ENCODE data around the gene MUC5AC. TPM values are rescaled to one million over a fixed set of nuclear protein-coding genes. Genes with fewer than 3 reads are reported as not detected.
"Not testable (repeated sequence)": the region's sequence is repeated elsewhere in the genome, so short reads cannot be mapped to it uniquely, and the experiment has no call there.

The MUC5AC gene
- total RNA-seq, 1 donor from 2014 or later: 0.11 TPM

DNA sequence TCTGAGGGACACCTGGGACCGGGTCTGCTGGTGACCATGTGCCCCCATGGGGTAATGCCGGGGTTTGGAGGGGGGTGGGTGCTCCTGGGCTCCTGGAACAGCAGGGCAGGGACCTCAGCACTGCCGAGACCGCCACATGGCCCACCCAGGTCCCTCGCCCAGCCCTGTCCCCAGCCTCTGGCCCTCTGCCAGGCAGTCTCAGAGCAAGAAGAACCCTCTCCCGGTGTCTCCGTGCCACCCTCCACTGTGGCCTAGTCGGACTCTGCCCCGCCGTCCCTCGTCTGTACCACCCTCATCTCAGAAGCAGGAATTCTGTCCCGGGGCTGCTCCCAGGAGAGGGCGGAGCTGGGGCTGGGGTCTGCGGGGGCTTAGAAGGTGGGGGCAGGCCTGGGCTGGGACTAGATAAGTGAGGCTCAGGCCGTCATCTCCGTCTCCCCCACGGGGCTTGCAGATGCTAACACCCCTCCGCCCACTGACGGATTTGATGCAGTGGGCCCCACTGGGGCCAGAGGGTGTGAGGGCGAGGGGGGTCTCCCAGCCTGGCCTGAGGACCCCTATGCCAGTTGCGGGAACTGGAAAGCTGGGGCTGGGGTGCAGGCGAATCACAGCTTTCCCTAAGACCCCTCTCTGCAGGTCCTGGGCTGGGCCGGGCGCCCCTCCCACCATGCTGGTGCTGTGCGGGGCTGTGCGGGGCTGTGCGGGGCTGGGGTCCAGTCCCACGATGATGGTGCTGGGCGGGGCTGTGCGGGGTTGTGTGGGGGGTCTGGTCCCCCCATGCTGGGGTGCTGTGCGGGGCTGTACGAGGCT is 1.1 kb downstream of the MUC5AC start:
- Histone ChIP-seq H3K4me1 (no peaks in the 10 kb centered on the region), H3K4me3 (no peak overlapping the region), H3K27ac (no peak overlapping the region), H3K27me3 (no peaks in the 10 kb centered on the region), H3K36me3 (no peaks in the 10 kb centered on the region), H3K9me3 (no peaks in the 10 kb centered on the region)
- DNase-seq (ENCODE audit: low spot score in 2 of 2): no peak
- intact Hi-C loops (cut with DNase I): no loop called here
- TF ChIP-seq, protein P1, sequence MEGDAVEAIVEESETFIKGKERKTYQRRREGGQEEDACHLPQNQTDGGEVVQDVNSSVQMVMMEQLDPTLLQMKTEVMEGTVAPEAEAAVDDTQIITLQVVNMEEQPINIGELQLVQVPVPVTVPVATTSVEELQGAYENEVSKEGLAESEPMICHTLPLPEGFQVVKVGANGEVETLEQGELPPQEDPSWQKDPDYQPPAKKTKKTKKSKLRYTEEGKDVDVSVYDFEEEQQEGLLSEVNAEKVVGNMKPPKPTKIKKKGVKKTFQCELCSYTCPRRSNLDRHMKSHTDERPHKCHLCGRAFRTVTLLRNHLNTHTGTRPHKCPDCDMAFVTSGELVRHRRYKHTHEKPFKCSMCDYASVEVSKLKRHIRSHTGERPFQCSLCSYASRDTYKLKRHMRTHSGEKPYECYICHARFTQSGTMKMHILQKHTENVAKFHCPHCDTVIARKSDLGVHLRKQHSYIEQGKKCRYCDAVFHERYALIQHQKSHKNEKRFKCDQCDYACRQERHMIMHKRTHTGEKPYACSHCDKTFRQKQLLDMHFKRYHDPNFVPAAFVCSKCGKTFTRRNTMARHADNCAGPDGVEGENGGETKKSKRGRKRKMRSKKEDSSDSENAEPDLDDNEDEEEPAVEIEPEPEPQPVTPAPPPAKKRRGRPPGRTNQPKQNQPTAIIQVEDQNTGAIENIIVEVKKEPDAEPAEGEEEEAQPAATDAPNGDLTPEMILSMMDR (IDR thresholded peaks at IDR 0.05): no peak

DNA sequence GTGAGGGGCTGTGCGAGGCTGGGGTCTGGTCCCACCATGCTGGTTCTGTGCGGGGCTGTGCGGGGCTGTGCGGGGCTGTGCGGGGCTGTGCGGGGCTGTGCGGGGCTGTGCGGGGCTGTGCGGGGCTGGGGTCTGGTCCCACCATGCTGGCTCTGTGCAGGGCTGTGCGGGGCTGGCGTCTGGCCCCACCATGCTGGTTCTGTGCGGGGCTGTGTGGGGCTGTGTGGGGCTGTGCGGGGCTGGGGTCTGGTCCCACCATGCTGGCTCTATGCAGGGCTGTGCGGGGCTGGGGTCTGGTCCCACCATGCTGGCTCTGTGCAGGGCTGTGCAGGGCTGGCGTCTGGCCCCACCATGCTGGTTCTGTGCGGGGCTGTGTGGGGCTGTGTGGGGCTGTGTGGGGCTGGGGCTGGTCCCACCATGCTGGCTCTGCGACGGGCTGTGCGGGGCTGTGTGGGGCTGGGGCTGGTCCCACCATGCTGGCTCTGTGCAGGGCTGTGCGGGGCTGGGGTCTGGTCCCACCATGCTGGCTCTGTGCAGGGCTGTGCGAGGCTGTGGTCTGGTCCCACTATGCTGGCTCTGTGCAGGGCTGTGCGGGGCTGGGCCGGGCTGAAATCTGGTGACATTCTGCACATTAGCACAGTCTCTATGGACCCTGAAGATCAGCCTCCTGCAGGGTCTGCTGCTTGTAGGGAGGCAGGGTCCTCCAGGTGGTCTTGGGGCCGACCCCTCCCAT is 1.9 kb downstream of the MUC5AC start:
- H3K27me3 ChIP-seq; intact Hi-C loops (cut with DNase I); H3K4me1 ChIP-seq; DNase-seq (ENCODE audit: low spot score in 2 of 2); H3K36me3 ChIP-seq; H3K4me3 ChIP-seq; H3K9me3 ChIP-seq; H3K27ac ChIP-seq: not testable (repeated sequence)

DNA sequence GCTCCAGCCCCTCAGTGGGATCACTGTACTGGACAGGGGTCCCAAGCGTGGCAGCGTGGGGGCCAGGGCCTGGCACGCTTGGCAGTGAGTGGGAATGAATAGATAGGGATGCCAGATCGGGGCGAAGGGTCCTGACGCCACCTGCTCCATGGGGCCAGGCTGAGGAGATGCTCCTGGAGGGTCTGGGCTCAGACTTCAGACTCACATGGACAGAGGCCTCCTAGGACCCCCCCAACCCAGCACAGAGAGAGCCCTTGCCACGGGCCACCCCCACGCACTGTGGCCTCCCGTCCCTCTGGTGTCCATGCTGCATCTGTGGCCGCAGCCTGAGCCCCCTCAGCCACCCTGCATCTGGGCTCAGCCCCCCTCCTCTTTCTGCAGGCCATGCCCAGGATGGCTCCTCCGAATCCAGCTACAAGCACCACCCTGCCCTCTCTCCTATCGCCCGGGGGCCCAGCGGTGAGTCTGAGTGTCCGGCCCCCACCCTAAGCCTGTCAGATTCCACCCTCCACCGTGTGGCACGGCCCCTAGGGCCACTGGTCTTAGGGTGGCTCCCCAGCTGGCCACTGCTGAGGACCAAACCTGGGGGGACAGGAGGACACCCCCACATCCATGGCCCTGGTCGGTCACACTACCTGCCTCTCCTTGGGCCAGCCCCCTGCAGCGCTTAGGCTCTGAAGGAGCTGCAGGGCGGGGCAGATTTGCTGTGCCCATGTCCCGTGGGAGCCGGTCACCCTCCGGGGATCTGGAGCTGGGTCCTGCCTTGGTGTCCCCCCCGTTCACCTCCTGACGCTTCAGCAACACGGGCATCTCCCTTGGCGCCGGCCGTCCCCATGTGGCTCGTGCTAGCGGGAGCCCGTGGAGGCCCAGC is 2.7 kb downstream of the MUC5AC start:
- no peaks in the 10 kb centered on the region for H3K4me1 ChIP-seq
- no peaks in the 10 kb centered on the region for H3K36me3 ChIP-seq
- intact Hi-C loops (cut with DNase I): no loop called here
- H3K27ac ChIP-seq: no peak overlapping the region
- H3K4me3 ChIP-seq: no peak overlapping the region
- no peak for DNase-seq (ENCODE audit: low spot score in 2 of 2)
- H3K27me3 ChIP-seq: no peaks in the 10 kb centered on the region
- TF ChIP-seq, protein P1 (IDR thresholded peaks at IDR 0.05): no peak
- no peaks in the 10 kb centered on the region for H3K9me3 ChIP-seq

- no peak for DNase-seq (ENCODE audit: low spot score in 2 of 2)
- Histone ChIP-seq H3K4me3 (no peak overlapping the region), H3K9me3 (no peaks in the 10 kb centered on the region), H3K27ac (no peak overlapping the region), H3K36me3 (no peaks in the 10 kb centered on the region), H3K27me3 (no peaks in the 10 kb centered on the region), H3K4me1 (no peaks in the 10 kb centered on the region)
- TF ChIP-seq, protein P1 (IDR thresholded peaks at IDR 0.05): no peak
- intact Hi-C loops (cut with DNase I): no loop called here
Measured at GRCh38 chr11:1161410-1162137, 3.8 kb downstream of the MUC5AC start.

DNA sequence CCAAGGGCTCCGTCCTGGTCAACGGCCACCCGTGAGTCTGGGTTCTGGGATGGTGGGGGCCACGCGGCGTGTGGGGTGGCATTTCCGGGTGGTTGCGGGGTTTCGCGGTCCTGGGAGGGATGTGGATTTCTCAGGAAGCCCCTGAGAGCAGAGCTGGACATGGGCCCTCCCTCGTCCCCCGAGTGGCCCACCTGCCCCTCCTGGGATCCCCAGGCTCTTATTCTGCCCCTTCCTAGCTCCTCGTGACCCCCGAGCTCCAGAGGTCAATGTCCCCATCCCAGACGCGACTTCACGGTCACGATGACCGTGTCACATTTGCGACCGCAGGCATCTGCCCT is 4.4 kb downstream of the MUC5AC start:
- H3K27ac ChIP-seq: no peak overlapping the region
- no peaks in the 10 kb centered on the region for H3K36me3 ChIP-seq
- TF ChIP-seq, protein P1 (IDR thresholded peaks at IDR 0.05): no peak
- H3K4me3 ChIP-seq: no peak overlapping the region
- H3K9me3 ChIP-seq: no peaks in the 10 kb centered on the region
- intact Hi-C loops (cut with DNase I): no loop called here
- H3K4me1 ChIP-seq: no peaks in the 10 kb centered on the region
- H3K27me3 ChIP-seq: no peaks in the 10 kb centered on the region
- DNase-seq (ENCODE audit: low spot score in 2 of 2): no peak

Measured in ascending aorta (tissue), 2 donors.